IPS-18a (cell line): ENCODE results near the gene ROPN1B.
"Not testable (repeated sequence)": the region's sequence is repeated elsewhere in the genome, so short reads cannot be mapped to it uniquely, and the experiment has no call there.

ENCODE experiments used
- H3K27ac ChIP-seq: one replicate; pipeline ENCODE4 v1.5.1; 2013; ENCODE audit warnings: low read length
- H3K27me3 ChIP-seq: one replicate; pipeline ENCODE4 v1.6.1; 2013; ENCODE audit warnings: mild to moderate bottlenecking, low read length; ENCODE audit not compliant: control insufficient read depth, insufficient read depth
- H3K36me3 ChIP-seq: one replicate; pipeline ENCODE4 v1.6.1; 2013; ENCODE audit warnings: low read depth, low read length; ENCODE audit not compliant: control insufficient read depth
- H3K4me1 ChIP-seq: one replicate; pipeline ENCODE4 v1.6.1; 2013; ENCODE audit warnings: low read depth, low read length; ENCODE audit not compliant: control insufficient read depth
- H3K4me3 ChIP-seq: one replicate; pipeline ENCODE4 v1.5.1; 2013; ENCODE audit warnings: low read length
- H3K9ac ChIP-seq: one replicate; pipeline ENCODE4 v1.6.1; 2013; ENCODE audit warnings: mild to moderate bottlenecking, low read length, moderate library complexity
- H3K9me3 ChIP-seq: one replicate; pipeline ENCODE4 v1.6.1; 2013; ENCODE audit warnings: low read depth, low read length; ENCODE audit not compliant: control insufficient read depth

ROPN1B gene

GRCh38 chr3:125959317-125960065 lies 9.5 kb upstream of the ROPN1B start:
- no peaks in the 10 kb centered on the region for H3K36me3 ChIP-seq
- H3K27ac ChIP-seq, result no peak overlapping the region
- H3K4me1 ChIP-seq, result no peaks in the 10 kb centered on the region
- no peak overlapping the region for H3K9ac ChIP-seq
- H3K27me3 ChIP-seq, result no peaks in the 10 kb centered on the region
- H3K9me3 ChIP-seq, result no peaks in the 10 kb centered on the region
- no peak overlapping the region for H3K4me3 ChIP-seq

- Histone ChIP-seq H3K36me3 (no peaks in the 10 kb centered on the region), H3K27me3 (no peaks in the 10 kb centered on the region), H3K4me3 (no peak overlapping the region), H3K9me3 (no peaks in the 10 kb centered on the region), H3K9ac (no peak overlapping the region), H3K27ac (no peak overlapping the region), H3K4me1 (no peaks in the 10 kb centered on the region)
Measured at GRCh38 chr3:125960066-125960424, 8.9 kb upstream of the ROPN1B start.

- H3K9ac ChIP-seq, result no peak overlapping the region
- H3K27ac ChIP-seq, result no peak overlapping the region
- no peak overlapping the region for H3K4me3 ChIP-seq
- no peaks in the 10 kb centered on the region for H3K4me1 ChIP-seq
- no peaks in the 10 kb centered on the region for H3K9me3 ChIP-seq
- no peaks in the 10 kb centered on the region for H3K27me3 ChIP-seq
- H3K36me3 ChIP-seq, result no peaks in the 10 kb centered on the region
Measured at GRCh38 chr3:125960456-125961288, 8.3 kb upstream of the ROPN1B start.

- H3K36me3 ChIP-seq, result no peaks in the 10 kb centered on the region
Measured at GRCh38 chr3:125961289-125961589, 7.7 kb upstream of the ROPN1B start.

GRCh38 chr3:125963834-125964233 lies 5.1 kb upstream of the ROPN1B start:
- not testable (repeated sequence) for H3K36me3 ChIP-seq

More at GRCh38 chr3:125961289-125961589, 7.7 kb upstream of the ROPN1B start:
- Histone ChIP-seq H3K27me3 (peaks cover 2% of the 10 kb centered on the region), H3K27ac (no peak overlapping the region), H3K4me1 (no peaks in the 10 kb centered on the region), H3K9me3 (no peaks in the 10 kb centered on the region), H3K9ac (no peak overlapping the region), H3K4me3 (no peak overlapping the region)

GRCh38 chr3:125965505-125965904 lies 3.5 kb upstream of the ROPN1B start:
- peaks cover 32% of the 10 kb centered on the region for H3K27me3 ChIP-seq
- no peak overlapping the region for H3K4me3 ChIP-seq
- no peak overlapping the region for H3K27ac ChIP-seq
- H3K9ac ChIP-seq, result no peak overlapping the region
- no peaks in the 10 kb centered on the region for H3K9me3 ChIP-seq
- no peaks in the 10 kb centered on the region for H3K4me1 ChIP-seq
- H3K36me3 ChIP-seq, result no peaks in the 10 kb centered on the region

More at GRCh38 chr3:125963834-125964233, 5.1 kb upstream of the ROPN1B start:
- not testable (repeated sequence) for H3K4me3 ChIP-seq, H3K9ac ChIP-seq, H3K9me3 ChIP-seq, H3K4me1 ChIP-seq, H3K27ac ChIP-seq
- H3K27me3 ChIP-seq, result peaks cover 23% of the 10 kb centered on the region

GRCh38 chr3:125967156-125967555 lies 1.8 kb upstream of the ROPN1B start:
- no peaks in the 10 kb centered on the region for H3K9me3 ChIP-seq
- peaks cover 48% of the 10 kb centered on the region for H3K27me3 ChIP-seq
- no peaks in the 10 kb centered on the region for H3K36me3 ChIP-seq
- H3K4me3 ChIP-seq, result no peak overlapping the region
- peaks cover 4% of the 10 kb centered on the region for H3K4me1 ChIP-seq
- no peak overlapping the region for H3K27ac ChIP-seq
- no peak overlapping the region for H3K9ac ChIP-seq

- peaks cover 49% of the 10 kb centered on the region for H3K27me3 ChIP-seq
- not testable (repeated sequence) for H3K9me3 ChIP-seq, H3K4me3 ChIP-seq, H3K9ac ChIP-seq, H3K36me3 ChIP-seq, H3K27ac ChIP-seq, H3K4me1 ChIP-seq
Measured at GRCh38 chr3:125968121-125968520, 857 bp upstream of the ROPN1B start.

GRCh38 chr3:125971997-125972944 lies 3.3 kb downstream of the ROPN1B start:
- Histone ChIP-seq H3K4me3 (peak overlapping the region; percentile 68), H3K27me3 (peaks cover 37% of the 10 kb centered on the region), H3K9ac (peak overlapping the region; percentile 6)
- not testable (repeated sequence) for H3K36me3 ChIP-seq, H3K27ac ChIP-seq, H3K4me1 ChIP-seq, H3K9me3 ChIP-seq

GRCh38 chr3:125975245-125976002 lies 6.4 kb downstream of the ROPN1B start:
- not testable (repeated sequence) for H3K4me3 ChIP-seq, H3K9ac ChIP-seq, H3K4me1 ChIP-seq, H3K9me3 ChIP-seq, H3K36me3 ChIP-seq, H3K27ac ChIP-seq
- peaks cover 17% of the 10 kb centered on the region for H3K27me3 ChIP-seq

- H3K27ac ChIP-seq, H3K9me3 ChIP-seq, H3K4me3 ChIP-seq, H3K9ac ChIP-seq, H3K4me1 ChIP-seq, H3K36me3 ChIP-seq: not testable (repeated sequence)
- peaks cover 12% of the 10 kb centered on the region for H3K27me3 ChIP-seq
Measured at GRCh38 chr3:125976003-125976390, 7.0 kb downstream of the ROPN1B start.
